ENCODE results near the gene CCDC89.

- TF ChIP-seq CTCF (conservative IDR thresholded peaks at IDR 0.05) (no peak), ZFX (IDR thresholded peaks at IDR 0.05) (no peak)
Observed at GRCh38 chr11:85698195-85698594, 12.2 kb upstream of the CCDC89 start.

Data from C4-2B (cell line).